SK-N-SH treated with all-trans-retinoic acid at 6 μM for 48 hours (cell line): ENCODE data around the gene DRC7.

Source experiments
- ATAC-seq: fragments of 200-7000 bp; cut with Tn5 transposase; 3 replicates; pipeline ENCODE4 v1.9.1; 2020; ENCODE audit warnings: mild to moderate bottlenecking, moderate library complexity
- BACH2 ChIP-seq: fragments of 250-450 bp; sonication (Bioruptor Pico); IDR thresholded peaks from 2 replicates; pipeline ENCODE4 v1.9.0; 2021; ENCODE audit warnings: mild to moderate bottlenecking, borderline replicate concordance
- CREB5 ChIP-seq: fragments of 250-450 bp; sonication (Bioruptor Pico); IDR thresholded peaks from 2 replicates; pipeline ENCODE4 v1.5.1; 2020; ENCODE audit warnings: low read depth, mild to moderate bottlenecking, moderate library complexity
- CSDC2 ChIP-seq: fragments of 250-450 bp; sonication (Bioruptor Pico); IDR thresholded peaks from 2 replicates; pipeline ENCODE4 v1.5.0; 2020; ENCODE audit warnings: mild to moderate bottlenecking, moderate library complexity
- CSRNP3 ChIP-seq: fragments of 250-450 bp; sonication (Bioruptor Pico); IDR thresholded peaks from 2 replicates; pipeline ENCODE4 v1.5.1; 2021; ENCODE audit warnings: mild to moderate bottlenecking, moderate library complexity
- ESRRG ChIP-seq: fragments of 250-450 bp; sonication (Bioruptor Pico); IDR thresholded peaks from 2 replicates; pipeline ENCODE4 v1.6.1; 2021; ENCODE audit warnings: mild to moderate bottlenecking
- PATZ1 ChIP-seq: fragments of 250-450 bp; sonication (Bioruptor Pico); IDR thresholded peaks from 2 replicates; pipeline ENCODE4 v1.8.0; 2020; ENCODE audit warnings: mild to moderate bottlenecking, moderate library complexity, borderline replicate concordance
- SNAI2 ChIP-seq: fragments of 250-450 bp; sonication (Bioruptor Pico); IDR thresholded peaks from 2 replicates; pipeline ENCODE4 v1.5.0; 2020; ENCODE audit warnings: mild to moderate bottlenecking, moderate library complexity
- TCF4 ChIP-seq: fragments of 250-450 bp; sonication (Bioruptor Pico); IDR thresholded peaks from 2 replicates; pipeline ENCODE4 v1.8.0; 2021; ENCODE audit warnings: mild to moderate bottlenecking, moderate library complexity, borderline replicate concordance
- TOX ChIP-seq: fragments of 250-450 bp; sonication (Bioruptor Pico); IDR thresholded peaks from 2 replicates; pipeline ENCODE4 v1.8.0; 2021; ENCODE audit warnings: mild to moderate bottlenecking, moderate library complexity, borderline replicate concordance
- ZC3H10 ChIP-seq: fragments of 250-450 bp; sonication (Bioruptor Pico); IDR thresholded peaks from 2 replicates; pipeline ENCODE4 v1.5.1; 2021; ENCODE audit warnings: mild to moderate bottlenecking, moderate library complexity
- ZNF70 ChIP-seq: fragments of 450-650 bp; formaldehyde crosslinking; IDR thresholded peaks from 2 replicates; pipeline ENCODE4 v1.5.0; 2020; ENCODE audit warnings: mild to moderate bottlenecking, moderate library complexity
- ZNF8 ChIP-seq: fragments of 450-650 bp; formaldehyde crosslinking; IDR thresholded peaks from 2 replicates; pipeline ENCODE4 v1.5.0; 2020; ENCODE audit warnings: mild to moderate bottlenecking, moderate library complexity

The DRC7 gene

GRCh38 chr16:57694725-57695679 is at the start of gene DRC7:
DRC7 (plus strand) TSS chr16:57694806; CDS start chr16:57697950, 3,144 bp downstream.
- TF ChIP-seq PATZ1 (CRISPR knock-in tag), result no peak
- TF ChIP-seq ESRRG (CRISPR knock-in tag), result no peak
- TF ChIP-seq, all 23 proteins: peak for 0
- ATAC-seq, result peak; percentile 97

GRCh38 chr16:57645169-57645568 is 49.4 kb upstream of the DRC7 start:
- no peak for ATAC-seq

GRCh38 chr16:57645691-57646387 is 48.8 kb upstream of the DRC7 start:
- ATAC-seq, result no peak
- TF ChIP-seq ZNF70, result no peak
- no peak for TF ChIP-seq BACH2
- TF ChIP-seq CREB5 (CRISPR knock-in tag), result no peak
- no peak for TF ChIP-seq SNAI2
- TF ChIP-seq ZC3H10 (CRISPR knock-in tag), result no peak
- no peak for TF ChIP-seq CSRNP3 (CRISPR knock-in tag)
- no peak for TF ChIP-seq PATZ1 (CRISPR knock-in tag)
- TF ChIP-seq, all 23 proteins: peak for 0

More at GRCh38 chr16:57645169-57645568, 49.4 kb upstream of the DRC7 start:
- no peak for TF ChIP-seq PATZ1 (CRISPR knock-in tag)
- TF ChIP-seq BACH2, result no peak
- no peak for TF ChIP-seq SNAI2
- no peak for TF ChIP-seq CSDC2 (CRISPR knock-in tag)
- TF ChIP-seq TCF4 (CRISPR knock-in tag), result no peak
- no peak for TF ChIP-seq ZNF70
- TF ChIP-seq ZNF8, result no peak
- no peak for TF ChIP-seq TOX (CRISPR knock-in tag)
- TF ChIP-seq ESRRG (CRISPR knock-in tag), result no peak
- no peak for TF ChIP-seq CREB5 (CRISPR knock-in tag)

- ATAC-seq, result no peak
- TF ChIP-seq ZNF70 (no peak), PATZ1 (CRISPR knock-in tag) (no peak)
Observed at GRCh38 chr16:57646388-57647039, 48.1 kb upstream of the DRC7 start.
